Stimulated activated CD4-positive, alpha-beta T cell treated with anti-CD3 and anti-CD28 coated beads, Interleukin-4, amount 100 ng/mL, for 24 hours (primary cell): Measurements from ENCODE around the gene ANTXR1.

ENCODE experiments used
- DNase-seq: peaks from one replicate; pipeline ENCODE4 v3.0.0-alpha.2; 2020

ANTXR1 gene

GRCh38 chr2:69102041-69102593 lies 89.1 kb downstream of the ANTXR1 start:
- no peak for DNase-seq

- DNase-seq, result no peak
Observed at GRCh38 chr2:69103419-69103818, 90.4 kb downstream of the ANTXR1 start.

- no peak for DNase-seq
Observed at GRCh38 chr2:69104261-69104660, 91.3 kb downstream of the ANTXR1 start.

GRCh38 chr2:69109255-69109654 lies 96.3 kb downstream of the ANTXR1 start:
- DNase-seq, result no peak

GRCh38 chr2:69111076-69111475 lies 98.1 kb downstream of the ANTXR1 start:
- DNase-seq, result no peak

GRCh38 chr2:69113627-69114026 lies 100.6 kb downstream of the ANTXR1 start:
- DNase-seq, result no peak

GRCh38 chr2:69114534-69114933 lies 101.6 kb downstream of the ANTXR1 start:
- DNase-seq, result no peak

GRCh38 chr2:69116438-69116837 lies 103.5 kb downstream of the ANTXR1 start:
- no peak for DNase-seq

GRCh38 chr2:69118609-69119008 lies 105.6 kb downstream of the ANTXR1 start:
- no peak for DNase-seq

- DNase-seq, result no peak
Observed at GRCh38 chr2:69119104-69119894, 106.3 kb downstream of the ANTXR1 start.

GRCh38 chr2:69122271-69122670 lies 109.3 kb downstream of the ANTXR1 start:
- no peak for DNase-seq

- no peak for DNase-seq
Observed at GRCh38 chr2:69123182-69123581, 110.2 kb downstream of the ANTXR1 start.

GRCh38 chr2:69124343-69124742 lies 111.4 kb downstream of the ANTXR1 start:
- no peak for DNase-seq

GRCh38 chr2:69125816-69126215 lies 112.8 kb downstream of the ANTXR1 start:
- DNase-seq, result no peak

- no peak for DNase-seq
Observed at GRCh38 chr2:69126341-69126740, 113.4 kb downstream of the ANTXR1 start.

GRCh38 chr2:69131452-69131851 lies 118.5 kb downstream of the ANTXR1 start:
- no peak for DNase-seq

GRCh38 chr2:69131983-69132675 lies 119.2 kb downstream of the ANTXR1 start:
- DNase-seq, result no peak

- DNase-seq, result no peak
Observed at GRCh38 chr2:69132960-69133590, 120.1 kb downstream of the ANTXR1 start.

- no peak for DNase-seq
Observed at GRCh38 chr2:69133898-69134297, 120.9 kb downstream of the ANTXR1 start.

- no peak for DNase-seq
Observed at GRCh38 chr2:69134306-69134945, 121.4 kb downstream of the ANTXR1 start.

GRCh38 chr2:69138247-69138772 lies 125.3 kb downstream of the ANTXR1 start:
- DNase-seq, result no peak

- DNase-seq, result no peak
Observed at GRCh38 chr2:69138793-69139459, 125.9 kb downstream of the ANTXR1 start.
